Tibial nerve (tissue), 4 donors: ENCODE results near the gene ALKBH8. TPM values are rescaled to one million over a fixed set of nuclear protein-coding genes. Genes with fewer than 3 reads are reported as not detected.

Experiments used
- DNase-seq, 2 donors: peaks; one replicate each; pipeline ENCODE4 v3.0.0-alpha.2; 2019; ENCODE audit warnings: low spot score in 2 of 2
- H3K27ac ChIP-seq, 4 donors: fragments of 200-600 bp; sonication (generic) in 3 of 4; one replicate each; pipeline ENCODE4 v1.5.1; 2017 to 2019; ENCODE audit warnings: mild to moderate bottlenecking in 1 of 4
- H3K27me3 ChIP-seq, 2 donors: fragments of 200-600 bp; sonication (generic) in 1 of 2; one replicate each; pipeline versions ENCODE4 v1.5.1 to v1.6.0; 2017 to 2019
- H3K36me3 ChIP-seq, 3 donors: fragments of 200-600 bp; sonication (generic); one replicate each; pipeline ENCODE4 v1.5.1; 2018 to 2019
- H3K4me1 ChIP-seq, 4 donors: fragments of 200-600 bp; sonication (generic) in 3 of 4; one replicate each; pipeline ENCODE4 v1.5.1; 2017 to 2019
- H3K4me3 ChIP-seq, 4 donors: fragments of 200-600 bp; sonication (generic) in 3 of 4; one replicate each; pipeline ENCODE4 v1.5.1; 2017 to 2019; ENCODE audit warnings: mild to moderate bottlenecking in 1 of 4, moderate library complexity in 1 of 4
- H3K9me3 ChIP-seq, 4 donors: fragments of 200-600 bp; sonication (generic) in 3 of 4; one replicate each; pipeline ENCODE4 v1.5.1; 2017 to 2019
- EP300 ChIP-seq, 2 donors: sonication (generic); formaldehyde crosslinking; IDR thresholded peaks; one replicate each; pipeline ENCODE4 v1.6.1; 2017; ENCODE audit warnings: antibody characterized with exemption in 2 of 2, mild to moderate bottlenecking in 1 of 2
- POLR2A ChIP-seq, 2 donors: fragments of 450-650 bp; IDR thresholded peaks; one replicate each; pipeline ENCODE4 v1.6.1; 2017; ENCODE audit warnings: antibody characterized with exemption in 2 of 2, mild to moderate bottlenecking in 2 of 2, moderate library complexity in 2 of 2
- WGBS, 2 donors: methylation state at CpG; one replicate each; pipeline ENCODE4 v1.1.5; 2018; 5-methylcytosine and 5-hydroxymethylcytosine counted together
- total RNA-seq, 4 donors: library from RNA; depleted of rRNA; stranded (reverse); fragments of >200 nt; gene quantifications; one replicate each; pipeline ENCODE4 v1.1.0, GENCODE V29; 2016
- TF ChIP-seq, protein P1 (sequence below), 5 experiments: fragments of 200-600 bp in 3 of 5; fragments of 450-650 bp in 2 of 5; sonication (generic) in 3 of 5; IDR thresholded peaks; one replicate each; pipeline ENCODE4 v1.5.1; 2016 to 2019; ENCODE audit warnings: antibody characterized with exemption in 5 of 5, mild to moderate bottlenecking in 3 of 5, moderate library complexity in 2 of 5

ALKBH8 gene, protein sequence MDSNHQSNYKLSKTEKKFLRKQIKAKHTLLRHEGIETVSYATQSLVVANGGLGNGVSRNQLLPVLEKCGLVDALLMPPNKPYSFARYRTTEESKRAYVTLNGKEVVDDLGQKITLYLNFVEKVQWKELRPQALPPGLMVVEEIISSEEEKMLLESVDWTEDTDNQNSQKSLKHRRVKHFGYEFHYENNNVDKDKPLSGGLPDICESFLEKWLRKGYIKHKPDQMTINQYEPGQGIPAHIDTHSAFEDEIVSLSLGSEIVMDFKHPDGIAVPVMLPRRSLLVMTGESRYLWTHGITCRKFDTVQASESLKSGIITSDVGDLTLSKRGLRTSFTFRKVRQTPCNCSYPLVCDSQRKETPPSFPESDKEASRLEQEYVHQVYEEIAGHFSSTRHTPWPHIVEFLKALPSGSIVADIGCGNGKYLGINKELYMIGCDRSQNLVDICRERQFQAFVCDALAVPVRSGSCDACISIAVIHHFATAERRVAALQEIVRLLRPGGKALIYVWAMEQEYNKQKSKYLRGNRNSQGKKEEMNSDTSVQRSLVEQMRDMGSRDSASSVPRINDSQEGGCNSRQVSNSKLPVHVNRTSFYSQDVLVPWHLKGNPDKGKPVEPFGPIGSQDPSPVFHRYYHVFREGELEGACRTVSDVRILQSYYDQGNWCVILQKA
- 1 to 10 TPM; 3.6 to 6.3 (median 5.5) TPM for total RNA-seq

DNA sequence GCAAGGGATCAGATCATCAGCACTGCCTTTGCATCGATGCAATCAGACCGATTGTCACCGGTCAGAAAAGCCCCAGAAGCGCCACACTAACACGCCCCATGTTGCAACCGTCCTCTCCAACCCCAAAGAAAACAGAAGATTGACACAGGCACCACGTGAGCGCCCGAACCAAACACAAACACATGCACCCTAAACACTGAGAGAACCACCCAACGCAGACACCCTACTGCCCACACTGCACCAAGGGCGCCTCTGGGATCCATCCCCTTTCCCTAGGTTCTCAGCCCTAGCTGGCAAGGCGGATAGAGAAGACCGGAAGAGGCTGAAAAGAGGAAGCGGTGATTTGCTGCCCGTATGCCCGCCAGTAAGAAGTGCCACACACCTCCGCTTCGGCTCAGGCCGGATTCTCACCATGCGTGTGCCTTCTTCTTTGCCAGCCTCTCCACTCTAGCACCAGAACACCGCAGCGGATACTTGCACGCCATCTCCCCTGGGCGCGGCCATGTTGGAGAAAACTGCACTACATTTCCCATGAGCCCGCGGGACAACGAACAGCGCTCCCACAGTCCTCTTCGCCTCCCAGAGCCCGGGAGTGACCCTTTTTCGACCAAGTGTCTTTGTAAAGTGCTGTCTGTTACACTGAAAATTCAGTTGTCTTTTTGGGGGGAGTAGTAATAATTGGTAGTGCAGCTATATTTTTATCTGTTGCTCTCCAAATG lies at the start of gene ALKBH8:
ALKBH8 (minus strand) TSS at position 517 of the 719 bp plus-strand sequence. CDS start 4,842 bp downstream, outside the sequence.
- Histone ChIP-seq H3K36me3 (no peaks in the 10 kb centered on the region), H3K27ac (peak within 1 kb of the TSS; percentile 24 to 87 (median 76)), H3K4me1 (peaks cover 0 to 35% (median 16%) of the 10 kb centered on the region in 4 donors), H3K27me3 (no peaks in the 10 kb centered on the region), H3K9me3 (no peaks in the 10 kb centered on the region), H3K4me3 (peak within 1 kb of the TSS; percentile 60 to 91 (median 82))
- peak; percentile 57 to 74 for DNase-seq
- TF ChIP-seq, protein P1, sequence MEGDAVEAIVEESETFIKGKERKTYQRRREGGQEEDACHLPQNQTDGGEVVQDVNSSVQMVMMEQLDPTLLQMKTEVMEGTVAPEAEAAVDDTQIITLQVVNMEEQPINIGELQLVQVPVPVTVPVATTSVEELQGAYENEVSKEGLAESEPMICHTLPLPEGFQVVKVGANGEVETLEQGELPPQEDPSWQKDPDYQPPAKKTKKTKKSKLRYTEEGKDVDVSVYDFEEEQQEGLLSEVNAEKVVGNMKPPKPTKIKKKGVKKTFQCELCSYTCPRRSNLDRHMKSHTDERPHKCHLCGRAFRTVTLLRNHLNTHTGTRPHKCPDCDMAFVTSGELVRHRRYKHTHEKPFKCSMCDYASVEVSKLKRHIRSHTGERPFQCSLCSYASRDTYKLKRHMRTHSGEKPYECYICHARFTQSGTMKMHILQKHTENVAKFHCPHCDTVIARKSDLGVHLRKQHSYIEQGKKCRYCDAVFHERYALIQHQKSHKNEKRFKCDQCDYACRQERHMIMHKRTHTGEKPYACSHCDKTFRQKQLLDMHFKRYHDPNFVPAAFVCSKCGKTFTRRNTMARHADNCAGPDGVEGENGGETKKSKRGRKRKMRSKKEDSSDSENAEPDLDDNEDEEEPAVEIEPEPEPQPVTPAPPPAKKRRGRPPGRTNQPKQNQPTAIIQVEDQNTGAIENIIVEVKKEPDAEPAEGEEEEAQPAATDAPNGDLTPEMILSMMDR (IDR thresholded peaks at IDR 0.05) = no peak
- TF ChIP-seq EP300 (IDR thresholded peaks at IDR 0.05) = peak in 1 of 2 donors; percentile 63
- TF ChIP-seq POLR2A (IDR thresholded peaks at IDR 0.05) = no peak
- WGBS, 2 donors = 1% methylated on average over 30 to 32 of the region's 32 CpGs

DNA sequence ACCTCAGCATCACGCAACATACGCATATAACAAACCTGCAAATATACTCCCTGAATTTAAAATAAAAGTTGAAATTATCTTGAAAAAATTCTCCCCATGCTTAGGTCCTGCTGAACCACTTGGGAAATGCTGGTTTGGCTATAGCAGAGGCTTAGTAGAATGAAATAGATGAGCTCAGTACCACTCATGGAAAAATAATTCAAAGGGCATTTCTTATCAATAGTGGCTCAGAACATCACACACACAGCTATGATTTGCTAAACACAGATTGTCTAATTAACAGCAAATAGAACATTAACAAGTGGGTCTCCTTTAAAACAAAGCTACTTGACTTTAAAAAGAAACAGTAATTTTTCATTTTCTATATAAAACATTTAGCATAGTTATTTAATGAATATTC lies 46.9 kb upstream of the ALKBH8 start:
- 95 to 98% methylated on average over 2 of the region's 2 CpGs for WGBS, 2 donors
- H3K27ac ChIP-seq = no peak overlapping the region

DNA sequence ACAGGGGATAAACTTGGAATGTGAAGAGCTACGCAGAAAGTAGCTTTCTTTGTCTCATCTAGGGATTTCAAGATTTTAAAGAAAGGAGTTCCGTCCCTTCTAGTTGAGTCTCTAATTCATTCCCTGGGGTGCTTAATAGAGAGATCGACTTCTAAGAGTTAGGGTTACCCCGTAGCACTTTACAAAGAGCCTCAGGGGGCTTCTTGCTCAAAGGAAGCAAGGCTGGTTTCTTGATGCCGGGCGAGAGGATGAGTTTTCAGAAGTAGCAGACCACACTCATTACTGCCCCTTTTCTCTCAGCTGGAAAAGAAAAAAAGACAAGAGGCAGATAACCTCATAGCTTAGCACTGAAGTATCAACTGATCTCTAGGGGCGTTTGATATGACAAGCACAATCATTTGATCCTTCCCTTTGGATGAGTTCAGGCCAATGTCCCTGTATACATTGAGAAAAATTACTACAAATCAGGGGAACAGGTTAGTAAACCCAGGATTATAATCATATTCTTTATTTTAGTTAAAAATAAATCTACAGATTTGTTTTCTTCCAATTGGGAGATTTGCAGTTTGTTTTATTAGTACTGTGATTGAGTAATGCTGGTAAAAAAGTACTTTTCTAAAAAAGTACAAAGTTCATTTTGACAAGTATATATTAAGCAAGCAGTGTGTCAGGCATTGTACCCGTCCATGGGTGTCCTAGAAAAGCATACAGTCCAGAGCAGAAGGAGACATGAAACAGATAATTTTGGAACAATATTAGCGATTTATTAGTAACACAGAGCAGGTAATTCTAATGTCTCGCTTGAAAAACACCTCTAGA lies 44.1 kb upstream of the ALKBH8 start:
- Histone ChIP-seq H3K27me3 (peaks cover 0 to 6% of the 10 kb centered on the region in 2 donors), H3K27ac (no peak overlapping the region), H3K4me1 (no peaks in the 10 kb centered on the region), H3K36me3 (no peaks in the 10 kb centered on the region), H3K9me3 (no peaks in the 10 kb centered on the region), H3K4me3 (no peak overlapping the region)
- no peak for DNase-seq
- TF ChIP-seq POLR2A (IDR thresholded peaks at IDR 0.05) (no peak), EP300 (IDR thresholded peaks at IDR 0.05) (no peak)
- TF ChIP-seq, protein P1 (IDR thresholded peaks at IDR 0.05) = no peak
- whole genome bisulfite sequencing, 2 donors = 54 to 59% methylated on average over 10 of the region's 10 CpGs

More for the DNA sequence above, 46.9 kb upstream of the ALKBH8 start:
- DNase-seq = no peak
- no peaks in the 10 kb centered on the region for H3K36me3 ChIP-seq
- H3K27me3 ChIP-seq = no peaks in the 10 kb centered on the region
- TF ChIP-seq, protein P1 (IDR thresholded peaks at IDR 0.05) = no peak
- no peak for TF ChIP-seq EP300 (IDR thresholded peaks at IDR 0.05)
- no peaks in the 10 kb centered on the region for H3K4me1 ChIP-seq
- no peaks in the 10 kb centered on the region for H3K9me3 ChIP-seq
- H3K4me3 ChIP-seq = no peak overlapping the region

DNA sequence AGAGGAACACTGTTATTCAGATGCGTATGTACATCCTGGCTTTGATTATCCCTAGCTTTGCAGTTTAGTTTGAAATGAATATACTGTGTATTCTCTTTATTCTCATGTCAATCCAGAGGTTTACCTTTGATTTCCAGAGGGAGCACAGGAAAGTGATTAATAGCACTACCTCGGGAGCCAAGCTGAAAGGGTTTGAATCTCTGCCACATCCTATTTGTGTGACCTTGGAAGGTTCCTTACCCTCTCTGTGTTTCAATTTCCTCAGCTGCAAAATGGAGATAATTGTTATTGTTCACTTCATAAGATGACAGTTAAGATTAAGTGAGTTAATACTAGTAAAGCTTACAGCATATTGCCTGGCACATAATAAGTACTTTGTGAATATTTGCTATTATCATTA lies 43.3 kb upstream of the ALKBH8 start:
- WGBS, 2 donors = 46 to 53% methylated on average over 2 of the region's 2 CpGs
- H3K4me3 ChIP-seq = no peak overlapping the region
- H3K9me3 ChIP-seq = no peaks in the 10 kb centered on the region
- no peak for TF ChIP-seq EP300 (IDR thresholded peaks at IDR 0.05)
- TF ChIP-seq POLR2A (IDR thresholded peaks at IDR 0.05) = no peak
- TF ChIP-seq, protein P1 (IDR thresholded peaks at IDR 0.05) = no peak
- no peaks in the 10 kb centered on the region for H3K36me3 ChIP-seq
- DNase-seq = no peak
- H3K27ac ChIP-seq = no peak overlapping the region
- H3K4me1 ChIP-seq = no peaks in the 10 kb centered on the region
- peaks cover 0 to 11% of the 10 kb centered on the region in 2 donors for H3K27me3 ChIP-seq
